ENCODE data around the gene NR4A3. TPM values are rescaled to one million over a fixed set of nuclear protein-coding genes. Genes with fewer than 3 reads are reported as not detected.

NR4A3 gene
- total and polyA plus RNA-seq, 10 of the 15 experiments (the other 5 are each of a cell fraction or from before 2014, with no cell fraction given) = 0.04 to 2.1 (median 0.64) TPM; not detected in 1

DNA sequence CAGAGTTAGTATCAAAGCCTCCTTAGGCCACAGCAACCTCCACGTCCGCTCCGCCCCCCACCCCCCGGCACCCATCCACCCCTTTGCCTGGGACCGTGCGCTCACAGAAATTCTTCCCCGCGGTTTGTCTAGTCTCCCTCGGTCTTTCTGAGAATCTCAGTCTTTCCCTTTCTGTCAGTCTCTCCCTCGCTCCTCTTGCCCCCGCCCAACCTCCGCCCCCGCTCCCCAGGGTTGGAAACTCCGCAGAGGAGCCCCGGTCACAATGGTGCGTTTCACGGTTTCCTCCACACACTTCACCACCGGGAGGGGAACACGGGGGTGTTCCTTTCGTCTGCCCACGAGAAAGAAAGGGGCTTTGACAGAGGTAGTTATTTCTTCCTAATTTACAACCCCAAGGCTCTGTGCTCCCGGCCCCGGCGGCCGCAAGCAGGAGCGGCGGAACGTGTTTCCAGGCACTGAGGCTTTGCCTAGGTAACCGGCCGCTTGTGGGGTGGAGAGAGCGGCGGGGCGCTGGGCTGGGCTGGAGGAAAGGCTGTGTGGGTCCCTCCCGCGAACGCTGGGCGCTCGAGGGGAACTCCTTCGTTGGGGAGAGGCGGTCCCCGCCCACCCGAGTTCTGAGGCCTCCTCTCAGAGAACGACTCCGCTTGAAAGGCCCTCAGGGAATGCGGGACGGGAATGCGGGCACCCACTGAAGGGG lies 2.1 kb downstream of the NR4A3 start:
- Histone ChIP-seq H3K9ac (ENCODE audit: control insufficient read depth, insufficient read depth, low read length) (peak overlapping the region; percentile 52; the same call in 1 of the 2 replicates), H2AFZ (ENCODE audit: control insufficient read depth, low read depth, low read length) (peak overlapping the region; percentile 62), H3K27ac (ENCODE audit: control insufficient read depth, insufficient read depth) (no peak overlapping the region), H3K4me1 (ENCODE audit: control insufficient read depth, insufficient read depth, low read length) (peaks cover 12% of the 10 kb centered on the region), H3K36me3 (ENCODE audit: control insufficient read depth in 2 of 2, insufficient read depth in 2 of 2, low read length in 1 of 2) (no peaks in the 10 kb centered on the region), H4K20me1 (ENCODE audit: control insufficient read depth, insufficient read depth) (no peaks in the 10 kb centered on the region), H3K4me2 (ENCODE audit: control insufficient read depth, insufficient read depth) (peak overlapping the region; percentile 85), H3K27me3 (replicated peaks in 1 of 2; ENCODE audit: control insufficient read depth in 2 of 2, insufficient read depth in 2 of 2, low read length in 1 of 2) (peaks cover 0 to 7% of the 10 kb centered on the region in 2 experiments; a peak in 2 of 4 replicates), H3K4me3 (peak overlapping the region; percentile 91), H3K9me3 (replicated peaks; ENCODE audit: control insufficient read depth, insufficient read depth, low read length) (no peaks in the 10 kb centered on the region), H3K79me2 (ENCODE audit: control insufficient read depth, insufficient read depth, low read length) (no peaks in the 10 kb centered on the region)
- BruUV-seq (replicated peaks) = no TSS peak
- POLR2A ChIA-PET = interaction anchor here (0.7 to 1.3 kb wide), 2 partner anchors 27 to 261 kb away, joined by 3 to 4 read pairs; no protein-coding TSS in a partner anchor
- TF ChIP-seq MTA3 (IDR thresholded peaks at IDR 0.05; ENCODE audit: borderline replicate concordance, low read length) (no peak), TBL1XR1 (IDR thresholded peaks at IDR 0.05; ENCODE audit: low read depth, low read length) (0 out of 2 replicates have a peak, but pooled peaks have one; percentile 38), SREBF1 (IDR thresholded peaks at IDR 0.05; ENCODE audit: low read length) (no peak), HCFC1 (IDR thresholded peaks at IDR 0.05; ENCODE audit: low read length) (no peak), EGR1 (IDR thresholded peaks at IDR 0.05; ENCODE audit: borderline replicate concordance in 1 of 2, low read depth in 2 of 2, low read length in 2 of 2) (peak in 1 of 2 experiments; percentile 97; a peak in 2 of 3 replicates), LARP7 (IDR thresholded peaks at IDR 0.05) (0 out of 2 replicates have a peak, but pooled peaks have one; percentile 17), CREM (IDR thresholded peaks at IDR 0.05; ENCODE audit: low read depth) (0 out of 2 replicates have a peak, but pooled peaks have one; percentile 14), YY1 (IDR thresholded peaks at IDR 0.05; ENCODE audit: low read depth, low read length) (peak; percentile 17; the same call in 1 of the 2 replicates)
- peak; percentile 4 for ATAC-seq
- intact Hi-C loops (cut with micrococcal nuclease; ENCODE audit: unreplicated experiment) = loop anchor here (1.0 to 5.0 kb wide), 7 partner anchors 83 to 602 kb away; partner anchors contain the start of genes ALG2, SEC61B and STX17
- RAD21 ChIA-PET (ENCODE audit: unreplicated experiment) = interaction anchor here (0.9 to 3.5 kb wide), 23 partner anchors 12 to 642 kb away, joined by 3 to 18 read pairs (median 5); partner anchors contain the start of gene STX17
- in situ Hi-C loops (cut with MboI) = loop anchor here (25.0 kb wide), 2 partner anchors 188 to 388 kb away; no protein-coding TSS in a partner anchor
- no peak for FAIRE-seq
- WGBS (ENCODE audit: insufficient coverage, insufficient replicate concordance, low lambda C conversion rate, missing lambda C conversion rate) = under 1% methylated on average over 32 of the region's 47 CpGs
- no peak for DNase-seq (ENCODE audit: low read depth, low spot score)
- CTCF ChIA-PET = interaction anchor here (0.7 to 2.4 kb wide), 39 partner anchors 9 to 663 kb away, joined by 3 to 16 read pairs (median 4); partner anchors contain the start of genes ERP44 and STX17
- SMC1A ChIA-PET (ENCODE audit: uncharacterized antibody, unreplicated experiment) = interaction anchor here (0.9 to 2.8 kb wide), 20 partner anchors 12 to 661 kb away, joined by 3 to 18 read pairs (median 4); no protein-coding TSS in a partner anchor

Data from GM12878 (cell line).